NCI-H2107 treated with DMSO at 0.1 percent for 48 hours (cell line): Measurements from ENCODE around the gene ALPI.

ENCODE experiments used
- DNase-seq: peaks from one replicate; lab custom pipeline; 2025; ENCODE audit not compliant: unreplicated experiment; lab: John Stamatoyannopoulos, UW

ALPI gene

DNA sequence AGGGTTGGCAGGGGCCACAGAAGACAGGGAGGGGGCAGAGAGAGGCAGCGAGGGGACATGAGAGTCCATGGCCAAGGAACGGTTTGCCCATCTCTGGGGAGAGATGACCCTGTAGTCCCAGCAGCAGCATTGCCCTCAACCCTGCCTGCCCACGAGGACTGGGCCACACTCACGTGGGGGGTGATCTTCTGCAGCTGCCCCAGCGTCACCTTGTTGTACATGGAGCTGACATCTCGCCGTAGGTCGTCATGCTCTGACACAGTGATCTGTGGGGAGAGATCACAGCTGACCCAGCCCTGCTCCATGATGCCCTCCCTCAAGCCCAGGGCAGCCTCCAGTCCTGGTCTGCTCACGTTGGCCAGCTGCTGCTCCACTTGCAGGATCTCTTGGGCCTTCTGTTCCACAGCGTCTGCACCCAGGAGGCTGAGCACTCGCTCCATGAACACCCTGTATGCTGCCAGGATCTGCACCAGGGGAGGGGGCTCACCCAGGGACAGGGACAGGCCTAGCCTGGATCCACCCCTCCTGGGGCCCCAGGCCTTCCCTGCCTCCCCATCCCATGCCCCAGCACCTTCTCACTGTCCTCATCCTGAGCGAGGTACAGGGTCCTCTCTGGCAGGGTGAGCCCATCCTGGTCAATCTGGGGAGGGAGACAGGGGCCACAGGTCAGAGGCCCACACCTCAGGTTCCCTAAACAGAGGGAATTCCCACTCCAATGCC is 28.8 kb downstream of the ALPI start:
- no peak for DNase-seq

DNA sequence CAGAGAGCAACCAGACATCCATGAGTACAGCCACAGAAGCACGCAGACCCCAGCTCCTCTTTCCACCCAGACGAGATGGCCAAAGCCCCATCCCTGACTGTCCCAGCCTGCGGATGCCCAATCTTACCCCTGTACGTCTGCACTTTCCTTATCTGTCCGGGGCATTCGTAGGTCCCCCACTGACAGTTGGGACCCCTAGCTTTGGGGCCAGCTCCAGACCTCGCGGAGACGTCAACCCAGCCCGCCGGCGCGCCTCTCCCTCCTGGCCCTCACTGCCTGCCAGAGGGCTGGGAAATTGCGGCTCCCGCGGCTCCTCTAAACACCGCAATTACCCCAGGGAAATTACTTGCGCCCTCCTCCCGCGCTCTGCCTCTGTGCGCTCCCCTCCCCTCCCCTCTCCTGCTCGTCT is 29.4 kb downstream of the ALPI start:
- no peak for DNase-seq

DNA sequence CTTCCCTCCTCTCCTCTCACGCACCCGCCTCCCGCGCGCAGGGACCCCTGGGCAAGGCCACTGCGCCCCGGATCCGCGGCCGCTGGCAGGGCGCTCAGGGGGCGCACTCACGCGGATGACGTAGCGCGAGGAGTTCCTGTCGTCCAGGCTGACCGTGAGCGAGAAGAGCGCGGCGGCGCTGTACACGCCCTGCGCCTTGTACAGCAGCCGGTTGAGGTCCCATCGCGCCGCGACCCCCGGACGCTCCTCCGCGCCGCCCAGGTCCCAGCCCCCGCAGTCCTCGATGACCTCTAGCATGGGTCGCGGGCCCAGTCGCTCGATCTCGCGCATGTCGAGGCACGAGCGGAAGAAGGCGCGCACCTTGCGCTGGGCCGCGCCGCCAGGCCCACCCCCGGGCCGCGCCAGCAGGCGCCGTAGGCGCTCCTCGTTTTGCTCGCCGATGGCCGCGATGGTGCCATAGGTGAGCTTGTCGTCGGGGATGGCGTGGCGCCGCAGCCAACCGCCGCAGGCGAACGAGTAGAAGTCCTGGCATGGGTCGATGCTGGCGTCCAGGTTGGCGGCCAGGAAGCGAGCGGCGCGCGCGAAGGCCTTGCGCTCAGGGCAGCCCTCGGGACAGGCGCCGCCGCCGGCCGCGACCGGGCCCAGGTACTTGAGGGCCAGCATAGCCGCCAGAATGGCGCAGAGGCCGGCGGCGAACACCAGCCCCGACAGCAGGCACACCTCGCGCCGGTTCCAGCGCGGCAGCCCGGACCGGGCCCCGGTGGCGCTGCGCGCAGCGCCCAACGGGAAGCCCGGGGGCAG is 30.0 kb downstream of the ALPI start:
- no peak for DNase-seq

DNA sequence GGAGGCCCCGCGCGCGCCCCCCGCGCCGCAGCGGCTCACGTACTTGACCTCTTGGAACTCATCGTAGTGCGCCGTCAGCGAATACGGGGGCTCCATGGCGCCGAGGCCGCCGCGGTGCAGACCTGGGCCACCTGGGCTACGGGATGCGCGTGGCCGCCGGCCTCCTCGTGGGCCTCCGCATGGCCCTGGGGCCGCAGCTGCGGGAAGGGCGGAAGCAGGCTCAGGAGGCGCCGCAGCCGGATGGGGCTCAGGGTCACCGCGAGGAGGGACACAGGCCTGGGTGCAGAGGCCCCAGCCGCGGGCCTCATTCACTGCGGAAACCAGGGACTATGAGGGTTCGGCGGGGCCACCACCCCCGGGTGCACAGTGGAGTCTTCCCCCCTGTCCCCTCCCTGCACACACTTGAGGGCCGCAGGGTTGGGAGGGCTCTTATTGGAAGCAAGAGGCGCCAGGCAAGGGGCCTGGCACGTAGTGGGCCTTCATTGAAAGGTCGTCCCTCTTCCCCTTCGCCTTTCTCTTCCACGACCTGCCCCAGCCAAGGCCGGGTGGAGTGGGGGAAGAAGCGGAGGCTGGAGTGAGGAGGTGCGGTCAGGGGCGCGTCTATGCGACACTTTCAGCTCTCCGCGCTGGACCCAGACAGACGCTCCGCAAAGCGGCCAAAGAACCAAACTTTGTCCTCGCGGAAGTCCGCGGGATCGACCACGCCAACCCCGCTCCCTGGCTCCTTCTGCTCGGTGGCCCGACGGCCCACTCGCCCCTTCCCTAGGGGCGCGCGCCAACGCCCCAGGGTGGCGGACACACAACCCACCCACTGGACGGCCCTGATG is 30.8 kb downstream of the ALPI start:
- DNase-seq: no peak

DNA sequence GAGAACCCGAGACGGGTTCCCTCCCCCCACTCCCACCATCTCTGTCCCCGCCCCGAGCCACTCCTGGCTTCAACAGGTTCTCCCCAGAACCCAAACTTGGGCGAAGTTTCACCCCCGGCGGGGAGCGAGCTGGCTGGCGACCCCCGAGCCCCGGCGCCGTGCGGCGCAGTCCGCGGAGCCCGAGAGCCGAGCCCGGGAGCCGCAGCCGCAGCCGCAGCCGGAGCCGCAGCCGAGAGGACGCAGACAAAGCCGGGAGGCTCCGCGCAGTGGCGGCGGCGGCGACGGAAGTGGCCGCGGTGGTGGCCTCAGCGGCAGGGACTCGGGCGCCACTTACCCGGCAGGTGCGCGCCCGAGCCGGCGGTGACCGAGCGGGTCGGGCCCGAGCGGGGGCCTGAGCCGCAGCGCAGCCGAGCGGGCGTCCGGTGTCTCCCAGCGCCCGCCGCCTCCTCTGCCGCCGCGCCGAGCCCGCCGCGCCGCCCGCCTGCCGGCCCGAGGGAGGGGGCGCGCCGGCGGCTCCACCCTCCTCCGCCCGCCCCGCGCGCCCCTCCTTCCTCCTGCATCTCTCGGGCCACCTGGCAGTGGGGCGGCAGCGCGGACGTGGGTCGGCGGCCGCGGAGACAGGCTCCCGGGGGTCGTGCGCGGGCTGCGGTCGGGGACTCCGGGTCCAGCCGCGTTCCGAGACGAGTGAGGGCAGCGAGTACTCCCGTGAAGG is 31.6 kb downstream of the ALPI start, which contains the start of gene ECEL1:
Gene ECEL1 (minus strand): TSS at position 450 of the 712 bp plus-strand sequence. CDS start 1,181 bp downstream, outside the sequence.
- DNase-seq: no peak

DNA sequence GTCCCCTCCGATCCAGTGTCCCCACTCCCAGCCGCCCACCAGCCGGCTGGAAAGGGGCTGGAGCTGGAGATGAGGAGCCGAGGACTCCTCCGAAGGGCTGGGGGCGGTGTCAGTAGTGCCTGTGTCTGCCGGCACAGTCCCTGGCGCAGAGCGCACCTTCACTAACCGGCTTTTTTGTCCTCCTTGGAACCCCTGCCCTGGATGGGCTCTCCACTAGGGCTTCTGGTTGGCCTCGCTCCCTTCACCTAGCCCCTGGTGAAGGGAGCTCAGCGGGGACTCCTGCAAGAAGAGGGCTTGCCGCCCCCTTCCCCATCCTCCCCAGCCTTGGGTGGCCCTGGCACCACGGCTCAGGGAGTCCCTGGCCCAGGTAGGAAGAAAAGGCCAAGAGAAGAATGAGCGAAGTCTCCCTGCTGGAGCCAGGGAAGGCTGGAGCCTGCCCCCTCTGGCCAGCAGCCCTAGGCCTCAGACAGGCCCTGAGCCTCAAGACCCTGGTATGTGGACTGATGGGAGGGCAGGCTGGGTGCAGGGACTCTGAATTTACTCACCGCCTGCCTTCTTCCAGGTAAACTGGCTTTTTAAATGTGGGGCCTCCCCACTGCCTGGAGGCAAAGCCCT is 32.3 kb downstream of the ALPI start:
- no peak for DNase-seq

DNA sequence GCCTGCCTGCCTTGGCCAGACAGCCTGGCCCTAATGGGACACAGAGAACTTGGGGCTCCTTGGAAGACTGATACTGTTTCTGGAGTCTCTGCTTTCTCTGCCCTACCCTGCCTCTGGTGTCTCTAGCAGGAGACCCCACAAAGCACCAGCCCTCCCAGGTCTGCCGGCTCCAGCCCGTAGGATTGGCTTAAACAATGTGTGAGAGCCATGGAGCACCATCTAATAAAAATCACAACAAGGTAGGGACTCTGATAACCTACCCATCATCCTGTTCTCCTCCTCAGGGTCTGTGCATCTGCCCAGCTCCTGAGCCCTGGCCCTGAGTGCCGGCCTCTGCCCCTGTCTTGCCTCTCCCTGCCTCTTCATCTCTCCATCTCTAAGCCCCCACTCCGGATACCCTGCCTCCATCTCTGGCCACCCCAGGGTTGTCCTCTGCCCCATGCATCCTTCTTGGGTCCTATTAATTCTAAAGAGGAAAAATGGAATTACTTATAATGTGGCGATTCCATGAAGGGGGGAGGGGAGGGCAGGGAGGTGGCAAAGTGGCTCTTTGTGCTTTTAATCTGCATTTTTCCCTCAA is 32.9 kb downstream of the ALPI start:
- no peak for DNase-seq

DNA sequence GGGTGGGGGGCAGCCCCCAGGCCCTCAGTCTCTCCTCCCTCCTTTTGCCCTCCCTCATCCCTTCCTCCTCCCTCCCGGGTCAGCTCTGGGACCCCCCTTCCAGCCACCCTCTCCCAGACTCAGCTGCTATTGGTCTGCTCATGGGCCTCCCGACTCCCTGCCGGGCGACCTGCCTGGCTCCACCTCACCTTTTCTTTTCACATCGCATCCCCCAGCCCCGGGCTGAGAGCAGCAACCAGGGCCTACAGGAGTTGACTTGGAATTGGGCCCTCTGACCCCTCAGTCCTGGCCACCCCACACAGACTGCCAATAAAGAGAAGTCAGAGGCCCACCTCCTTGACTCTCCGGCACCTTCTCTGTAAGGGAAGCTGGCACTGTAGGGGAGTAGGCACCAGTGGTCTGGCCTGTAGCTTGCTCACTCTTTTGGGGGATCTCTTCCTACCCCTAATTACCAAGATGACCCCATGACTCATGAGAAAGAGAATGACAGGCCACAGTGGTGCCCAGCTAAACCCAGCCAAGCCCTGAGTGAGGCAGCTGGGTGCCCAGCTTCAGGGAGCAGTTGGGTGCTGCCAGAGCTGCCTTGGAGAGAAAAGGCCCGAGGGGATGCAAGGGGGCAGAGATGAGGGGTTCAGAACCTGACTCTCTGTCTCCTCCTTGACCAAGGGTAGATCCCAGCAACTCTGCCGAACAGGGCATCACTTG is 33.7 kb downstream of the ALPI start:
- DNase-seq: no peak

DNA sequence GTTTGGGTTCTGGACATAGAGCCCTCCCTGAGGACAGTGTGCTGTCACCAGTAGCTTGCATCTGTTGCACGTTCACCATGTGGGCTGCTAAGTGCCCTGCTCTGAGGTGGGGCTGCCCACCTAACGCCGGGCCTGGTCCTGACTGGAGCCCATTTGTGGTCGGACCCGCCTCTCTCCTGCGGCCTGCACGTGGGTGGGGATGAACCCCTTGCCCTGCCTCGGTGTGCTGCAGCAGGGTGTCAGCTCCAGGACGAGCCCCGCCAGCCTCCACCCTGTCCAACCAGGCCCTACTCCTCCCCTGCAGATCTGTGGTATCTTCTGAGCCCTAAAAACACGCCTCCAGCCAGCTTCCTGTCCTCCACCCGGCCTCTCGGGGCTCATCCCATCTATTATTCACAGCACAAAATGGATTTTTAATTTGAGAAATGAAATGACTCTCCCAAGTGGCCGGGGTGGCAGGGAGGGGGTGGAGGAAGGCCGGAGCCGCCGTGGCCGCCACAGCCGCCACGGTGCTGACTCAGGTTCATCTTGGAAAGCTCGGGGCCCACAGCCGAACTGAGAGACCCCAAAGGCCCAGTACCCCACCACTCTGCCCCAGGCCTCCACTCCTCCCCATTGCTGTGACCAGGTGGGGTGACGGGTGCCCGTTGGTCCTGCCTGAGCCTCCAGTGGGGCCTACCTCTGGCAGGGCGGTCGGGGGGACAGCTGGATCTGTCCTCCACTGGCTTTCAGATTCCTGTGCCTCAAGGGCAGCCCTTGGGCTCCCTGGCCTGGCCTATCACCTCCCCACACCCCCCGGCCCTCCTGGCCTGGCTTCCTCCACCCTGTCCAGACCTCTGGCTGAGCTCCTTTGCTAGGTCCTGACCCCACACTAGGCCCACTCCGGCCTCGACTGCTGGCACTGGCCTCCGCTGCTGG is 34.5 kb downstream of the ALPI start:
- DNase-seq: no peak

DNA sequence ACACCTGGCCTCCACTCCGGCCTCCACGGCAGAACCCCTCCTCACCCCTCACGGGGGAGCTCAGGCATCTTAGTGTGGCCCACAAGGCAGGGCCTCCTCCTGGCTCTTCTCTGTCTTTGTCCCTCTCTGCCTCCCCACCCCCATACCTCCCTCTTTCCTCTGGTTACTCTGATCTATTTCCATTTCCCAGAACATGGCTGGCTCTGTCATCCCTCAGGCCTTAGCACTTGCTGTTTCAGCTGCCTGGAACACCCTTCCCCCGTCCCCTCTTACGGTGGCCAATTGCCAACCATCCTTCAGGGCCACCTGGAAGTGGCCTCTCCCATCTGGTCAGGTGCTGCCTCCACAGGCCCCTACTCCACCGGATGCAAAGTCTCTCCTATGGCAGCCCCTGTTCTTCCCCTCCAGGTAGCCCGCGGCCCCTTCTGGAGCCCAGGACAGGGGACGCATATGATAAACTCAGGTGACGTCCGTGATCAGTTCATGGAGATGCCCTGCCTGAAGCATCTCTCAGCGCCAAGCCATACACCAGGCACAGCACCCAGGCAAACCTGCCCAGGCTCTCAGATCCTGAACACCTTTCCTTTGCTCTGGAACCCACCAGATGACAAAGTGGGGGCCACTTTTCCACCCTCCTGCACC is 35.3 kb downstream of the ALPI start:
- DNase-seq: no peak

DNA sequence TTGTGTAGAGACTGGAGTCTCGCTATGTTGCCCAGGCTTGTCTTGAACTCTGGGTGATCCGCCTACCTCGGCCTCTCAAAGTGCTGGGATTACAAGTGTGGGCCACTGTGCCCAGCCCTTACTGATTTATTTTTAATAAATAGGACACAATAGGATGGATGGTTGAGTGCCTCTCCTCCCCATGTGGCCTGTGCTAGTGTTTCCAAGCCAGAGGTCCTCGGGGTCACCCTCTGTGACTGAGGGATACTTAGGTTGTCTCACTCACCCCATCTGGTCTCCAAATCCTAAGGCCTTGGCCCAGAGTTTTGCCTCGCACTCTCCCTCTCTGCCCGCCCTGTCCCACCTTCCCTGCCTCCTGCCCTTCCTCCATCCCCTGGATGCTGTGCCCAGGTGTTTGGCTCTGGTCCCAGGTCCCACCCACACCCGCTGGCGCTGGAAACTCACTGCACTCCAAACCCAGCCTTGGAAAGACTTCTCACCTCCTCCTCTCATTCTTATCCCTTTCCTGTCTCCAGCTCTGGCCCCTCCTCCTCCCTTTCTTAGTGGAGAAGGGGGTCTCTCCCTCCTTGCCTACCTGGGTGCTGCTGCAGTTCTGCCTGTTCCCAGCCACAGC is 36.4 kb downstream of the ALPI start:
- no peak for DNase-seq

DNA sequence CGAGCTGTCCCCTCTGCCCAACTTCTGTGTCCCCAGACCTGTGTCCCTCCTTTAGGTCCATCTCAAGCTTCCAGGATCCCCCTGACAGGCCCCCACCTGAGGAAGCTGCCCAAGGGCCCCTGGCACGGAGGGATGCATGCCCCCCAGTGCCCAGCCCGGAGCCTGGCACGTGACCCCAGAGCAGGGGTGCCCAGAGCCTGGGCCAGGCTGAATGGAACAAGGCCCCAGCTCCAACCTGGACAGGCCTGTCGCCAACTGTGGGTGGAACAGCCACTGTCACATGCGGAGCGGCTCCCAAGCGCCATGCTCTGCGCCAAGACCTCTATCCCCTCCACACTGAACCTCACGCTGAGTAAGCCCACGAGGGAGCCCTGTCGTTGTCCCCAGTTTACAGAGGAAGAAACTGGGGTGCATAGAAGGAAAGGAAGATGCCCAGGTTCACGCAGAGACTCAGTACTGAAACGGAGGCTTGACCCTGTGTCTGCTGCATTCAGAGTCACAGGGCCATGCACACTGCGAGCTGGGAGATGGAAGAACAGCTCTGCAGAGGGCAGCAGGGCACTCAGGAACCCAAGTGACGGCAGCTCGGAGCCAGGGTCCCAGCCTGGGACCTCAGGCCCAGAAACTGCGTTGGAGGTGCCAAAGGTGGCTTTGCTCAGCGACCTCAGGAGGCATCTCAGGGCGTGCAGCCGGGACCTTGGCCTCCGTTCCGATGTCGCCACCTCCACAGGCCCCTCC is 37.2 kb downstream of the ALPI start:
- no peak for DNase-seq

DNA sequence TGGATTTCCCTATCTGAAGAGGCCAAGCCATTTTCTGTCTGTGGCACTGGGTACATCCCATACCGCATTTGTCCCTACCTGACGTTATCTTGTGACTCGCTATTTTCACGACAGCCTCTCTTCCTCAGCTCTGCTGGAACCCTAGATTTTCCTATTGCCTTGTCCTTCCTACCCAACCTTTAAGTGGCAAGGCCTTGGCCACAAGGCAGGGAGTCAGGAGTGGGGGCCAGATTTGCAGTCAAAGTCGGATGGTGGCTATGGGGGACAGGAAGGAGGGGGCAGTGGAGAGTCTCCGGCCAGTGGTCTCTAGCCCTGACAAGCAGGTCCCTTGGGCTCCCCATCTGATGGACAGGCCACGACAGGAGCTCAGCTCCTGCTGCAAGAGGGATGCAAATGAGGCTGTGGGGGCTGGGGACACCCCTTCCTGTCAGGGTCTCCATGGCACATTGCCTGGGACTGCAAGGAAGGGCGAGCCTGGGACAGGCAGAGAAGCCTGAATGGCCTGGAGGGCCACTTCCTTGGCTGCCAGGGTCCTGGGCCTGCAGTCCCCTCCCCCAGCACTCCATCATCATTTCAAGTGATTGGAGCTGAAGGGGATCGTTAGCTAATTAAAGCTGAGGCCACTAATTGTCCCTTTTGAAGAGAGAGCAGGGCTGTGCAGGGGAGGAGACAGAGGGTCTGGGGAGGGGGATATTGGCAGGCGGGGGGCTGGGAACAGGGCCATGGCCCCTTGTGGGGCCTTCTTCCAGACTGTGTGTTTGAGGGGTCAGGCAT is 37.9 kb downstream of the ALPI start:
- no peak for DNase-seq

DNA sequence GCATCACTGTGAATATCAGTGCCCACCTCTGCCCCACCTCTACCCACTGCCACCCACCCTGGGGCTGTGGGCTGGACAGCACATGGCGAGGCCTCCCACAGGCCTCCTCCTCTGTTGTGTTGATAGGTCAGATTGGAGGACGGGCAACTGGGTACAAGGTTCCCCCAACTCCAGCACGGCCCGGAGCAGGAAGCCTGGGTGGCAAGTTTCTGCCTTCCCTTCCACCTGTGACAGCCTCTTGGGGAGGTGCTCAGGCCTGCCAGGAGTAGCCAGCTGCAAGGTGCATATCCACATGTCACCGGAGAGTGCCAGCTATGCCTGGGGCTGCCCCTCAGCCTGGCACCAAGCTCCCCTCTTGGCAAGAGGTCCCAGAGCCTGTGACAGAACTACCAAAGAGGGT is 38.6 kb downstream of the ALPI start:
- DNase-seq: no peak

DNA sequence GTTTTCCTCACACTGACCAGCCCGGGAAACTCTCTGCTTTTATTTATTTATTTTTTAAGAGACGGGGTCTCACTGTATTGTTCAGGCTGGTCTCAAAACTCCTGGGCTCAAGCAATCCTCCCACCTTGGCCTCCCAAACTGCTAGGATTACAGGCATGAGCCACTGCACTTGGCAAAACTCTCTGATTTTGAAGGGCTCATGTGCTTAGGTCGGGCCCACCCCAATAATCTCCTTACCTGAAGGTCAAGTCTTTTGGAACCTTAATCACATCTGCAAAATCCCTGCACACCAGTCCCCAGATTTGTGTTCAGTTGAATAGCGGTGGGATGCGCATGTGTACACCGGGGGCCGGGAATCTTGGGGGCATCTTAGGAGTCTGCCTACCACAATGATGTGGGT is 39.3 kb downstream of the ALPI start:
- DNase-seq: no peak
